Activated naive CD4-positive, alpha-beta T cell treated with anti-CD3 and anti-CD28 coated beads, Interleukin-2, amount 50 U/mL, for 16 hours (primary cell): ENCODE data around the gene MRPS15.

Experiments
- DNase-seq: peaks from one replicate; pipeline ENCODE4 v3.0.0-alpha.2; 2020

MRPS15 gene

GRCh38 chr1:36417931-36418330, 46.3 kb downstream of the MRPS15 start:
- DNase-seq = no peak

- DNase-seq = no peak
Measured at GRCh38 chr1:36415661-36416326, 48.4 kb downstream of the MRPS15 start.

- DNase-seq = no peak
Measured at GRCh38 chr1:36414384-36414783, 49.8 kb downstream of the MRPS15 start.

GRCh38 chr1:36411674-36412648, 52.2 kb downstream of the MRPS15 start:
- peak; percentile 44 for DNase-seq

GRCh38 chr1:36408479-36408878, 55.7 kb downstream of the MRPS15 start:
- DNase-seq = no peak

GRCh38 chr1:36406440-36406839, 57.7 kb downstream of the MRPS15 start:
- no peak for DNase-seq
